ENCODE data around the gene MC1R.
"Not testable (repeated sequence)": the region's sequence is repeated elsewhere in the genome, so short reads cannot be mapped to it uniquely, and the experiment has no call there.

The MC1R gene

DNA sequence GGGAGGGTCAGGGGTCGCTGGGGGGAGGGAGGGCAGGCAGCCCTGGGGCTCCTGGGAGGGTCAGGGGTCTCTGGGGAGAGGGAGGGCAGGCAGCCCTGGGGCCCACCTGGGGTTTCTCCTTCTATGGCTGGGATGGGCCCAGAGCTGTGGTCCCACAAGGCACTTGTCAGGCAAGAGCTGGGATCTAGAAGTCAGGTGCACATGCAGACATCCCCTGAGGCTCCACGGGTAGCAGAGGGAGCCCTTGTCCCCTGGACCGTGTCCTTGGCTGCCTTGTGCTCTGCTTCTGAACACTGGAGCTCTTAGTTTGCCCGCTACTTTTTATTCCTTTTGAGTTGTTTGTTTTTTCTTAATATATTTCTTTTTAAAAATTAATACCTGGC is 6.3 kb downstream of the MC1R start:
- H3K27ac ChIP-seq (ENCODE audit: low read depth, low read length) = no peak overlapping the region
- peaks cover 26% of the 10 kb centered on the region for H3K79me2 ChIP-seq (ENCODE audit: control insufficient read depth, insufficient read depth, low read length, unreplicated experiment)
- H2AFZ ChIP-seq (ENCODE audit: low read length, unreplicated experiment) = no peak overlapping the region
- H3K4me1 ChIP-seq (ENCODE audit: control insufficient read depth, insufficient read depth, low read length, unreplicated experiment) = peaks cover 31% of the 10 kb centered on the region
- H3K27me3 ChIP-seq (ENCODE audit: insufficient read depth, low read length) = no peaks in the 10 kb centered on the region
- H3K36me3 ChIP-seq (ENCODE audit: insufficient read depth, low read length) = peaks cover 8% of the 10 kb centered on the region
- H3K4me3 ChIP-seq (ENCODE audit: low read depth, low read length) = peak overlapping the region; percentile 94

DNA sequence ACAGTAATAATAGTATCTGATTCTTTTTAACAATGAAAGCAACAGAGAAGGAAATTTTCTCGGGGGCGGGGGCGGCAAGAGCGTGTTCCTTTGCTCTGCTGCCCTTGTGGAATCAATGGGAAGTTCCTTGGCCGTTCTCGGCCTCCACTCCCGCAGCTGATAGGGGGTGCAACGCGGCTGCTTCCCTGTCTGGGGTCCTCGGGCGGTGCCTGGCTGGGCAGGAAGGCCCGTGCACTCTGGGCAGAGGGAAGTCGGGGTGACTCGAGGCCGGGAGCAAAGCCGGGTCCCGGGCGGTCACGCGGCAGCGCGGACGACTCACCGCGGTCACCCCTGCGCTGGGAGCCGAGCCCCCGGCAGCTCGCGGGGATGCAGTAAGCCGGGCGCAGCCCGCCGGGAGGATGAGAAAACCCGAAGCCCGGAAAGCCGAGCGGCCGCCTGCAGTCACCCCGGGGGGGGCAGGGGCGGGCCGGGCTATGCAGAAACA is 7.0 kb downstream of the MC1R start:
- Histone ChIP-seq H3K27me3 (ENCODE audit: insufficient read depth, low read length) (no peaks in the 10 kb centered on the region), H2AFZ (ENCODE audit: low read length, unreplicated experiment) (peak overlapping the region; percentile 50), H3K4me3 (ENCODE audit: low read depth, low read length) (peak overlapping the region; percentile 94), H3K79me2 (ENCODE audit: control insufficient read depth, insufficient read depth, low read length, unreplicated experiment) (peaks cover 26% of the 10 kb centered on the region), H3K27ac (ENCODE audit: low read depth, low read length) (no peak overlapping the region), H3K4me1 (ENCODE audit: control insufficient read depth, insufficient read depth, low read length, unreplicated experiment) (peaks cover 24% of the 10 kb centered on the region), H3K36me3 (ENCODE audit: insufficient read depth, low read length) (peaks cover 8% of the 10 kb centered on the region)

DNA sequence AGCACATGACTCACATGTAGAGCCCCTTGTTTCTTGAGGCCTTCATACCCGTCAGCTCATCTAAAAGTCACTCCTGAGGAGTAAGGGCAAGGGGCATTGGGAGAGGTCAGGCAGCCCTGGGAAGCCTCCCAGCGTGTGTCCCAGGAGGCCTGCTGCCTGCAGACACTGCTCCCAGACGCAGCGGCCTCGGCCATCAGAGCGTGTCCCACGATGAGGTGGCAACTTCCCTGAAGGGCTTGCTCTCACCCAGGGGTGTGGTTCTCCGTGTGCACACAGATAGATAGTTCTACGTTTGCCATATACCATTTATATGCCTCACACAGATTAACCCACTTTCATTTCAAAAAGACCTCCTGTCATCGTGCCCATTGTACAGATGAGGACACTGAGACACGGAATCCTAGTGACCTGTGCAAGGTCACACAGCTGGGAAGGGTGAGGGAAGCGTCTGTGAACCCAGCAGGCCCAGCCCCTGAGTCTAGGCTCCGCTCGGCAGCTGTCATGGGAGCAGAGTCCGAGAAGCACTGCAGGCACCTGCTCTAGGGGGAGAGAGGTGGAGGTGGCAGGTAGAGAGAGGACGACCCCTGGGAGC is 12.7 kb downstream of the MC1R start:
- H3K27ac ChIP-seq (ENCODE audit: low read depth, low read length) = no peak overlapping the region
- H2AFZ ChIP-seq (ENCODE audit: low read length, unreplicated experiment) = no peak overlapping the region
- H3K27me3 ChIP-seq (ENCODE audit: insufficient read depth, low read length) = no peaks in the 10 kb centered on the region
- H3K4me3 ChIP-seq (ENCODE audit: low read depth, low read length) = no peak overlapping the region
- peaks cover 5% of the 10 kb centered on the region for H3K79me2 ChIP-seq (ENCODE audit: control insufficient read depth, insufficient read depth, low read length, unreplicated experiment)
- peaks cover 38% of the 10 kb centered on the region for H3K36me3 ChIP-seq (ENCODE audit: insufficient read depth, low read length)
- no peaks in the 10 kb centered on the region for H3K4me1 ChIP-seq (ENCODE audit: control insufficient read depth, insufficient read depth, low read length, unreplicated experiment)

DNA sequence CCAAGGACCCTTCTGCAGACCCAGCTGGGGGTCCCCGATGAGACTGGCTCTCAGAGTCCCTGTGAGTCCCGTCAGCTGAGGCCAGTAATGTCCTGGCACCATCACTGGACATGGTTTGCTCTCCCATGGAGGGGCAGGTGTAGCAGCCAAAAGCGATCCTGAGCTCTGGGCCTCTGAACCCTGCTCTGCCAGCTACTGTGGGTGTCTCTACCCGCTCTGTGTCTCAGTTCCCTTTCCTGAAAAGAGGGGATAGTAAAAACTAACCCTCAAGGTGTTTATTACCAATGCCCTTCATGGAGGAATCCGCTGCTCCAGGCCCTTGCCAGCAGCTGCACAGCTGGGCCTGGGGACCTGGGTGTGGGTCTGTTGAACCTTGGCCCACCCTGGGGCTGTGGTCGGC is 13.3 kb downstream of the MC1R start:
- H3K79me2 ChIP-seq (ENCODE audit: control insufficient read depth, insufficient read depth, low read length, unreplicated experiment) = peaks cover 5% of the 10 kb centered on the region
- no peaks in the 10 kb centered on the region for H3K4me1 ChIP-seq (ENCODE audit: control insufficient read depth, insufficient read depth, low read length, unreplicated experiment)
- peaks cover 38% of the 10 kb centered on the region for H3K36me3 ChIP-seq (ENCODE audit: insufficient read depth, low read length)
- H3K27me3 ChIP-seq (ENCODE audit: insufficient read depth, low read length) = no peaks in the 10 kb centered on the region
- H3K4me3 ChIP-seq (ENCODE audit: low read depth, low read length) = no peak overlapping the region
- H2AFZ ChIP-seq (ENCODE audit: low read length, unreplicated experiment) = no peak overlapping the region
- H3K27ac ChIP-seq (ENCODE audit: low read depth, low read length) = no peak overlapping the region

DNA sequence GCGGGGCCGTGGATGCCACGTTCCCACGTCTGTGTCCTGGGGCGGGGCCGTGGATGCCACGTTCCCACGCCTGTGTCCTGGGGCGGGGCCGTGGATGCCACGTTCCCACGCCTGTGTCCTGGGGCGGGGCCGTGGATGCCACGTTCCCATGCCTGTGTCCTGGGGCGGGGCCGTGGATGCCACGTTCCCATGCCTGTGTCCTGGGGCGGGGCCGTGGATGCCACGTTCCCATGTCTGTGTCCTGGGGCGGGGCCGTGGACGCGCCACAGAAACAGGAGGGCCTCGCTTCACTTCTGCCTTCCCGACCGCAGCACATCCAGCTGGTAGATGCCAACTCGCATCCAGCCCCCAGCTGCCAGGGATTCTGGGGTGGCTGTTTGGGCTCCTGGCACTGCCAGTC is 15.4 kb downstream of the MC1R start:
- H3K4me3 ChIP-seq (ENCODE audit: low read depth, low read length); H3K27ac ChIP-seq (ENCODE audit: low read depth, low read length); H2AFZ ChIP-seq (ENCODE audit: low read length, unreplicated experiment); H3K4me1 ChIP-seq (ENCODE audit: control insufficient read depth, insufficient read depth, low read length, unreplicated experiment); H3K79me2 ChIP-seq (ENCODE audit: control insufficient read depth, insufficient read depth, low read length, unreplicated experiment); H3K27me3 ChIP-seq (ENCODE audit: insufficient read depth, low read length): not testable (repeated sequence)
- peaks cover 34% of the 10 kb centered on the region for H3K36me3 ChIP-seq (ENCODE audit: insufficient read depth, low read length)

DNA sequence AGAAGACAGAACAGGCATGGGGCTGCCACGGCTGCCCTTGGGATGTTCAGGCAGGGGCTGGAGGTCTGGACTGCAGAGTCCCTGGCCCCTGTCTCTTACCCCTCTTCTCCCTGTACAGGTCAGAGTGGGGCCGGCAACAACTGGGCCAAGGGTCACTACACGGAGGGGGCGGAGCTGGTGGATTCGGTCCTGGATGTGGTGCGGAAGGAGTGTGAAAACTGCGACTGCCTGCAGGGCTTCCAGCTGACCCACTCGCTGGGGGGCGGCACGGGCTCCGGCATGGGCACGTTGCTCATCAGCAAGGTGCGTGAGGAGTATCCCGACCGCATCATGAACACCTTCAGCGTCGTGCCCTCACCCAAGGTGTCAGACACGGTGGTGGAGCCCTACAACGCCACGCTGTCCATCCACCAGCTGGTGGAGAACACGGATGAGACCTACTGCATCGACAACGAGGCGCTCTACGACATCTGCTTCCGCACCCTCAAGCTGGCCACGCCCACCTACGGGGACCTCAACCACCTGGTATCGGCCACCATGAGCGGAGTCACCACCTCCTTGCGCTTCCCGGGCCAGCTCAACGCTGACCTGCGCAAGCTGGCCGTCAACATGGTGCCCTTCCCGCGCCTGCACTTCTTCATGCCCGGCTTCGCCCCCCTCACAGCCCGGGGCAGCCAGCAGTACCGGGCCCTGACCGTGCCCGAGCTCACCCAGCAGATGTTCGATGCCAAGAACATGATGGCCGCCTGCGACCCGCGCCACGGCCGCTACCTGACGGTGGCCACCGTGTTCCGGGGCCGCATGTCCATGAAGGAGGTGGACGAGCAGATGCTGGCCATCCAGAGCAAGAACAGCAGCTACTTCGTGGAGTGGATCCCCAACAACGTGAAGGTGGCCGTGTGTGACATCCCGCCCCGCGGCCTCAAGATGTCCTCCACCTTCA is 16.2 kb downstream of the MC1R start:
- H3K36me3 ChIP-seq (ENCODE audit: insufficient read depth, low read length) = peaks cover 30% of the 10 kb centered on the region
- H3K27ac ChIP-seq (ENCODE audit: low read depth, low read length) = no peak overlapping the region
- no peaks in the 10 kb centered on the region for H3K79me2 ChIP-seq (ENCODE audit: control insufficient read depth, insufficient read depth, low read length, unreplicated experiment)
- H3K27me3 ChIP-seq (ENCODE audit: insufficient read depth, low read length) = no peaks in the 10 kb centered on the region
- H3K4me1 ChIP-seq (ENCODE audit: control insufficient read depth, insufficient read depth, low read length, unreplicated experiment) = no peaks in the 10 kb centered on the region
- H2AFZ ChIP-seq (ENCODE audit: low read length, unreplicated experiment) = no peak overlapping the region
- no peak overlapping the region for H3K4me3 ChIP-seq (ENCODE audit: low read depth, low read length)

DNA sequence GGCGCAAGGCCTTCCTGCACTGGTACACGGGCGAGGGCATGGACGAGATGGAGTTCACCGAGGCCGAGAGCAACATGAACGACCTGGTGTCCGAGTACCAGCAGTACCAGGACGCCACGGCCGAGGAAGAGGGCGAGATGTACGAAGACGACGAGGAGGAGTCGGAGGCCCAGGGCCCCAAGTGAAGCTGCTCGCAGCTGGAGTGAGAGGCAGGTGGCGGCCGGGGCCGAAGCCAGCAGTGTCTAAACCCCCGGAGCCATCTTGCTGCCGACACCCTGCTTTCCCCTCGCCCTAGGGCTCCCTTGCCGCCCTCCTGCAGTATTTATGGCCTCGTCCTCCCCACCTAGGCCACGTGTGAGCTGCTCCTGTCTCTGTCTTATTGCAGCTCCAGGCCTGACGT is 17.0 kb downstream of the MC1R start:
- not testable (repeated sequence) for H3K27me3 ChIP-seq (ENCODE audit: insufficient read depth, low read length)
- peaks cover 30% of the 10 kb centered on the region for H3K36me3 ChIP-seq (ENCODE audit: insufficient read depth, low read length)

DNA sequence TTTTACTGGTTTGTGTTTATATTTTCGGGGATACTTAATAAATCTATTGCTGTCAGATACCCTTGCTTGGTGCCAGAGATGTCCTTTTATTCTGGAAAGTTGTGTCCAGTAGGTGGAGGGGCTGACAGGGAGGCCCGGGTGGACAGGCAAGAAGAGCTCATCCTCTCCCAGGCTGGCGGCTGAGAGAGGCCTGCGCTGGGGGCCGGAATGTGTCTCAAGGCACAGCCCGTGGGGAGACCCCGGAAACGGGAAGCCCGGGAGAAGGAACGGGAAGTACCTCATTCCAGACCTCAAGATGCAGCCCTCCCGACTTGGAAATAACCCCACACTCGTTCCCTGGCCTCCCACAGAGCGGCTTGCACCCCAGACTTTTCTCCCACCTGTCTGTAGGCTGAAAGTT is 17.4 kb downstream of the MC1R start:
- H3K27me3 ChIP-seq (ENCODE audit: insufficient read depth, low read length) = no peaks in the 10 kb centered on the region
- no peak overlapping the region for H3K27ac ChIP-seq (ENCODE audit: low read depth, low read length)
- no peaks in the 10 kb centered on the region for H3K79me2 ChIP-seq (ENCODE audit: control insufficient read depth, insufficient read depth, low read length, unreplicated experiment)
- no peak overlapping the region for H3K4me3 ChIP-seq (ENCODE audit: low read depth, low read length)
- H3K36me3 ChIP-seq (ENCODE audit: insufficient read depth, low read length) = peaks cover 29% of the 10 kb centered on the region
- H2AFZ ChIP-seq (ENCODE audit: low read length, unreplicated experiment) = no peak overlapping the region
- no peaks in the 10 kb centered on the region for H3K4me1 ChIP-seq (ENCODE audit: control insufficient read depth, insufficient read depth, low read length, unreplicated experiment)

More for the DNA sequence above, 17.0 kb downstream of the MC1R start:
- not testable (repeated sequence) for H3K27ac ChIP-seq (ENCODE audit: low read depth, low read length); H2AFZ ChIP-seq (ENCODE audit: low read length, unreplicated experiment); H3K79me2 ChIP-seq (ENCODE audit: control insufficient read depth, insufficient read depth, low read length, unreplicated experiment); H3K4me3 ChIP-seq (ENCODE audit: low read depth, low read length); H3K4me1 ChIP-seq (ENCODE audit: control insufficient read depth, insufficient read depth, low read length, unreplicated experiment)

DNA sequence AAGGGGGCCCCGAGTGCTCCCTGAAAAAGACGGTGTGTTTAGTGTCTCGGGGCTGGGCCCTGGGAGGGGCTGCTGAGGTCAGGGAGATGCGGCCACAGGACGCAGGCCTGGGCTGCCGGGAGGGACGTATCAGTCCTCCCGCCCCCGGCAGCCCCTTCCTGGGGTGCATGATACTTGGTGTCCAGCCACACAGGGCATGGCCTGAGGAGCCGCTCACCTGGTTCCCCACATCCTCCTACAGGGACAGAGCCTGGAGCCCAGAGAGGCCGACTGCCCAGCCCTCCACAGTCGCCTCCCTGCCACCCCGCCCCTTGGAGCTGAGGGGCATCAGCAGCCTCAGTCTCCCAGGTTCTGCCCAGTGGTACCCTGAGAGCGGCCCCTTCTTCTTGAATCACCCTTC is 17.8 kb downstream of the MC1R start:
- Histone ChIP-seq H3K27ac (ENCODE audit: low read depth, low read length) (no peak overlapping the region), H2AFZ (ENCODE audit: low read length, unreplicated experiment) (no peak overlapping the region), H3K4me1 (ENCODE audit: control insufficient read depth, insufficient read depth, low read length, unreplicated experiment) (no peaks in the 10 kb centered on the region), H3K79me2 (ENCODE audit: control insufficient read depth, insufficient read depth, low read length, unreplicated experiment) (no peaks in the 10 kb centered on the region), H3K27me3 (ENCODE audit: insufficient read depth, low read length) (no peaks in the 10 kb centered on the region), H3K36me3 (ENCODE audit: insufficient read depth, low read length) (peaks cover 24% of the 10 kb centered on the region), H3K4me3 (ENCODE audit: low read depth, low read length) (no peak overlapping the region)

DNA sequence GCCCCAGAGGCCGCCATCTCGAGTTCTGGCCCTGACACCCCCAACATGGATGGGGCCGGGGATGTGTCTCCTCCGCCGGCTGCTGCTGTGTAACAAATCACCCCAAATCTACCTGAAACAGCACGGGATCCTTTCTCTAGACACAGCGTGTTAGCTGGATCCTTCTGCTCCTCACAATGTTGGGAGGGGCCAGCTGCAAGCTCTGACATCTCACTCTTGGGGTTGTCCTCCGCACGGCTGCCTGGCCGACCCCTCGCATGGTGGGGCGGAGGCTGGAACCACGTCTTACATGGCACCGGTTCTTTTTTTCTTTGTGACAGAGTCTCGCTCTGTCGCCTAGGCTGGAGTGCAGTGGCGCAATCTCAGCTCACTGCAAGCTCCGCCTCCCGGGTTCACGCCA is 18.3 kb downstream of the MC1R start:
- no peak overlapping the region for H3K4me3 ChIP-seq (ENCODE audit: low read depth, low read length)
- peaks cover 20% of the 10 kb centered on the region for H3K36me3 ChIP-seq (ENCODE audit: insufficient read depth, low read length)
- H3K27ac ChIP-seq (ENCODE audit: low read depth, low read length) = no peak overlapping the region
- H3K27me3 ChIP-seq (ENCODE audit: insufficient read depth, low read length) = no peaks in the 10 kb centered on the region
- no peaks in the 10 kb centered on the region for H3K4me1 ChIP-seq (ENCODE audit: control insufficient read depth, insufficient read depth, low read length, unreplicated experiment)
- no peaks in the 10 kb centered on the region for H3K79me2 ChIP-seq (ENCODE audit: control insufficient read depth, insufficient read depth, low read length, unreplicated experiment)
- no peak overlapping the region for H2AFZ ChIP-seq (ENCODE audit: low read length, unreplicated experiment)
